ENCODE data around the gene MYH13.

DNA sequence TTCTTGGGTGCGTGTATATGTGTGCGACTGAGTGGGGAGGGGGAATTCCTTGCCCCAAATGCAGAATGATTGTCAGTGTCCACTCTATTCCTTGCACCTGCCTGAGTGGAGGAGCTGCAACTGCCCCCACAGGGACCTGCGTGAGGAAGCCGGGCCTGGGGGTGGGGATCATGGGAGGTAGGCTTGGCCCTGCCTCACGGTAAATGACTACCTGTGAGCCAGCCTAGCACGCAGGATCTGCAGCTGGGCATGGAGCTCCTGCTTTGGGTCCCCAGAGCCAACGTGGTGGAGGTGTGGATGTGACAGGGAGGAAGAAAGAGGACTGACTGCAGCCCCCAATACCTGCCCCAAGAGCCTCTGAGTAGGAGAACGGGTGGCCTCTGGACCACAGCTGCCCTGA lies 97.4 kb downstream of the MYH13 start:
- TF ChIP-seq, protein P1, sequence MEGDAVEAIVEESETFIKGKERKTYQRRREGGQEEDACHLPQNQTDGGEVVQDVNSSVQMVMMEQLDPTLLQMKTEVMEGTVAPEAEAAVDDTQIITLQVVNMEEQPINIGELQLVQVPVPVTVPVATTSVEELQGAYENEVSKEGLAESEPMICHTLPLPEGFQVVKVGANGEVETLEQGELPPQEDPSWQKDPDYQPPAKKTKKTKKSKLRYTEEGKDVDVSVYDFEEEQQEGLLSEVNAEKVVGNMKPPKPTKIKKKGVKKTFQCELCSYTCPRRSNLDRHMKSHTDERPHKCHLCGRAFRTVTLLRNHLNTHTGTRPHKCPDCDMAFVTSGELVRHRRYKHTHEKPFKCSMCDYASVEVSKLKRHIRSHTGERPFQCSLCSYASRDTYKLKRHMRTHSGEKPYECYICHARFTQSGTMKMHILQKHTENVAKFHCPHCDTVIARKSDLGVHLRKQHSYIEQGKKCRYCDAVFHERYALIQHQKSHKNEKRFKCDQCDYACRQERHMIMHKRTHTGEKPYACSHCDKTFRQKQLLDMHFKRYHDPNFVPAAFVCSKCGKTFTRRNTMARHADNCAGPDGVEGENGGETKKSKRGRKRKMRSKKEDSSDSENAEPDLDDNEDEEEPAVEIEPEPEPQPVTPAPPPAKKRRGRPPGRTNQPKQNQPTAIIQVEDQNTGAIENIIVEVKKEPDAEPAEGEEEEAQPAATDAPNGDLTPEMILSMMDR (IDR thresholded peaks at IDR 0.05), result no peak
- TF ChIP-seq JUND (IDR thresholded peaks at IDR 0.05), result no peak
- TF ChIP-seq, protein P2, sequence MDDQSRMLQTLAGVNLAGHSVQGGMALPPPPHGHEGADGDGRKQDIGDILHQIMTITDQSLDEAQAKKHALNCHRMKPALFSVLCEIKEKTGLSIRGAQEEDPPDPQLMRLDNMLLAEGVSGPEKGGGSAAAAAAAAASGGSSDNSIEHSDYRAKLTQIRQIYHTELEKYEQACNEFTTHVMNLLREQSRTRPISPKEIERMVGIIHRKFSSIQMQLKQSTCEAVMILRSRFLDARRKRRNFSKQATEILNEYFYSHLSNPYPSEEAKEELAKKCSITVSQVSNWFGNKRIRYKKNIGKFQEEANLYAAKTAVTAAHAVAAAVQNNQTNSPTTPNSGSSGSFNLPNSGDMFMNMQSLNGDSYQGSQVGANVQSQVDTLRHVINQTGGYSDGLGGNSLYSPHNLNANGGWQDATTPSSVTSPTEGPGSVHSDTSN (IDR thresholded peaks at IDR 0.05), result no peak
- TF ChIP-seq EP300 (IDR thresholded peaks at IDR 0.05; ENCODE audit: borderline replicate concordance in 1 of 2, low read depth in 1 of 2, low read length in 1 of 2), result no peak
- TF ChIP-seq, protein P3, sequence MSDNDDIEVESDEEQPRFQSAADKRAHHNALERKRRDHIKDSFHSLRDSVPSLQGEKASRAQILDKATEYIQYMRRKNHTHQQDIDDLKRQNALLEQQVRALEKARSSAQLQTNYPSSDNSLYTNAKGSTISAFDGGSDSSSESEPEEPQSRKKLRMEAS (IDR thresholded peaks at IDR 0.05; ENCODE audit: low read depth), result no peak
- TF ChIP-seq NFIC (IDR thresholded peaks at IDR 0.05; ENCODE audit: borderline replicate concordance), result no peak
- no peak for TF ChIP-seq EZH2phosphoT487 (IDR thresholded peaks at IDR 0.05; ENCODE audit: borderline replicate concordance, low read depth)
- TF ChIP-seq POLR2AphosphoS5 (IDR thresholded peaks at IDR 0.05; ENCODE audit: low read depth, low read length), result no peak
- no peak for TF ChIP-seq TAF1 (IDR thresholded peaks at IDR 0.05; ENCODE audit: borderline replicate concordance, low read depth, low read length)
- TF ChIP-seq, protein P4, sequence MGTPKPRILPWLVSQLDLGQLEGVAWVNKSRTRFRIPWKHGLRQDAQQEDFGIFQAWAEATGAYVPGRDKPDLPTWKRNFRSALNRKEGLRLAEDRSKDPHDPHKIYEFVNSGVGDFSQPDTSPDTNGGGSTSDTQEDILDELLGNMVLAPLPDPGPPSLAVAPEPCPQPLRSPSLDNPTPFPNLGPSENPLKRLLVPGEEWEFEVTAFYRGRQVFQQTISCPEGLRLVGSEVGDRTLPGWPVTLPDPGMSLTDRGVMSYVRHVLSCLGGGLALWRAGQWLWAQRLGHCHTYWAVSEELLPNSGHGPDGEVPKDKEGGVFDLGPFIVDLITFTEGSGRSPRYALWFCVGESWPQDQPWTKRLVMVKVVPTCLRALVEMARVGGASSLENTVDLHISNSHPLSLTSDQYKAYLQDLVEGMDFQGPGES (IDR thresholded peaks at IDR 0.05; ENCODE audit: low read depth, low read length), result no peak
- no peak for TF ChIP-seq RFX5 (IDR thresholded peaks at IDR 0.05; ENCODE audit: low read length)
- TF ChIP-seq, protein P5, sequence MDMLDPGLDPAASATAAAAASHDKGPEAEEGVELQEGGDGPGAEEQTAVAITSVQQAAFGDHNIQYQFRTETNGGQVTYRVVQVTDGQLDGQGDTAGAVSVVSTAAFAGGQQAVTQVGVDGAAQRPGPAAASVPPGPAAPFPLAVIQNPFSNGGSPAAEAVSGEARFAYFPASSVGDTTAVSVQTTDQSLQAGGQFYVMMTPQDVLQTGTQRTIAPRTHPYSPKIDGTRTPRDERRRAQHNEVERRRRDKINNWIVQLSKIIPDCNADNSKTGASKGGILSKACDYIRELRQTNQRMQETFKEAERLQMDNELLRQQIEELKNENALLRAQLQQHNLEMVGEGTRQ (IDR thresholded peaks at IDR 0.05; ENCODE audit: borderline replicate concordance, low read depth, low read length), result no peak
- TF ChIP-seq ELF1 (IDR thresholded peaks at IDR 0.05), result no peak
- no peak for TF ChIP-seq SIN3A (IDR thresholded peaks at IDR 0.05; ENCODE audit: borderline replicate concordance, low read depth, low read length)

Measured in SK-N-SH (cell line).